K562 (cell line): ENCODE data around the gene ECPAS. TPM values are rescaled to one million over a fixed set of nuclear protein-coding genes. Genes with fewer than 3 reads are reported as not detected.

Experiments
- ATAC-seq: fragments of 200-7000 bp; cut with Tn5 transposase; 3 replicates; pipeline ENCODE4 v1.9.1; 2020; ENCODE audit warnings: moderate library complexity
- BruUV-seq: library from RNA; stranded (reverse); fragments of 400-500 nt; replicated peaks from 2 replicates; lab custom pipeline; 2021; lab: Mats Ljungman, UMichigan
- CTCF ChIA-PET: fragments of 300-600 bp; formaldehyde crosslinking; extraction: SDS; loops from one replicate; lab custom pipeline; 2021; ENCODE audit warnings: low intra/inter-chr PET ratio; lab: Yijun Ruan, JAX
- POLR2A ChIA-PET: fragments of 300-600, 350-650 bp; sonication (Branson Sonifier 250); formaldehyde crosslinking; extraction: SDS; loops from one replicate; lab custom pipeline; 2021; ENCODE audit warnings: antibody characterized with exemption, inconsistent platforms; lab: Yijun Ruan, JAX
- DNase-seq, 4 experiments: peaks; one replicate each; pipeline versions ENCODE4 v3.0.0 to v3.0.0-alpha.2; 2011 to 2018; ENCODE audit warnings: low spot score in 3 of 4, mixed read lengths in 3 of 4; ENCODE audit errors: extremely low read depth in 1 of 4
- FAIRE-seq: peaks from 2 replicates; lab custom pipeline; 2011; peaks lifted over from hg19 to GRCh38; lab: Jason Lieb, UNC
- H2AFZ ChIP-seq: 2 replicates; pipeline ENCODE4 v1.6.0; 2011; ENCODE audit warnings: low read depth, low read length, control low read depth, inconsistent platforms
- H3K27ac ChIP-seq: fragments of 200-600 bp; 3 replicates; pipeline ENCODE4 v1.8.0; 2011; ENCODE audit warnings: low read depth, mild to moderate bottlenecking, control low read depth, inconsistent platforms, low read length, moderate library complexity, mixed read lengths; ENCODE audit errors: extremely low read depth
- H3K27me3 ChIP-seq, 2 experiments: fragments of 300-600 bp in 1 of 2; 2 replicates in 1 of 2; 3 replicates in 1 of 2; pipeline versions ENCODE4 v1.6.0 to v1.8.0; 2011; ENCODE audit warnings: inconsistent platforms in 2 of 2, low read length in 2 of 2, mild to moderate bottlenecking in 1 of 2, mixed read lengths in 1 of 2, moderate library complexity in 1 of 2; ENCODE audit not compliant: control insufficient read depth in 2 of 2, insufficient read depth in 2 of 2
- H3K36me3 ChIP-seq: fragments of 300-600 bp; 3 replicates; pipeline ENCODE4 v1.8.0; 2011; ENCODE audit warnings: mild to moderate bottlenecking, low read length, inconsistent platforms; ENCODE audit not compliant: control insufficient read depth, insufficient read depth
- H3K4me1 ChIP-seq, 2 experiments: fragments of 200-600 bp in 1 of 2; replicated peaks in 1 of 2; 2 replicates in 1 of 2; 3 replicates in 1 of 2; pipeline versions ENCODE4 v1.5.1 to v1.8.0; 2011; ENCODE audit warnings: inconsistent platforms in 2 of 2, low read length in 2 of 2, mild to moderate bottlenecking in 1 of 2, mixed read lengths in 1 of 2, moderate library complexity in 1 of 2; ENCODE audit not compliant: control insufficient read depth in 2 of 2, insufficient read depth in 2 of 2
- H3K4me2 ChIP-seq: 2 replicates; pipeline ENCODE4 v1.6.1; 2011; ENCODE audit warnings: low read length, control low read depth, inconsistent platforms, mixed read lengths; ENCODE audit not compliant: insufficient read depth
- H3K4me3 ChIP-seq: fragments of 200-600 bp; sonication (generic), shearing (Covaris generic); 2 replicates; pipeline ENCODE4 v1.5.1; 2016; ENCODE audit warnings: control low read depth, inconsistent platforms
- H3K79me2 ChIP-seq: fragments of 200-600 bp; 3 replicates; pipeline ENCODE4 v1.8.0; 2011; ENCODE audit warnings: low read length, inconsistent platforms; ENCODE audit not compliant: control insufficient read depth, insufficient read depth
- H3K9ac ChIP-seq, 2 experiments: 2 replicates each; pipeline versions ENCODE4 v1.6.0 to v1.6.1; 2011; ENCODE audit warnings: low read depth in 2 of 2, low read length in 2 of 2, control low read depth in 1 of 2, inconsistent platforms in 1 of 2, mild to moderate bottlenecking in 1 of 2, mixed read lengths in 1 of 2; ENCODE audit not compliant: insufficient read depth in 1 of 2
- H3K9me1 ChIP-seq: one replicate; pipeline ENCODE4 v1.6.0; 2011; ENCODE audit warnings: inconsistent platforms, mild to moderate bottlenecking, low read length, moderate library complexity; ENCODE audit not compliant: control insufficient read depth, insufficient read depth
- H3K9me3 ChIP-seq: replicated peaks from 2 replicates; pipeline ENCODE4 v1.5.1; 2011; ENCODE audit warnings: low read depth, low read length, inconsistent platforms; ENCODE audit not compliant: control insufficient read depth, insufficient read depth
- H4K20me1 ChIP-seq: replicated peaks from 2 replicates; pipeline ENCODE4 v1.6.1; 2011; ENCODE audit warnings: low read length, inconsistent platforms, mixed read lengths; ENCODE audit not compliant: control insufficient read depth, insufficient read depth
- BRCA1 ChIP-seq, 2 experiments: fragments of 450-650 bp in 1 of 2; sonication (generic) in 1 of 2; formaldehyde crosslinking in 1 of 2; IDR thresholded peaks; 2 replicates each; pipeline versions ENCODE4 v1.5.0 to v1.6.1; 2017 to 2020; ENCODE audit warnings: mild to moderate bottlenecking in 1 of 2, missing genetic modification reagents in 1 of 2
- ZC3H4 ChIP-seq: sonication (generic); formaldehyde crosslinking; IDR thresholded peaks from 2 replicates; pipeline ENCODE4 v1.9.0; 2021; ENCODE audit warnings: missing genetic modification reagents, borderline replicate concordance
- WGBS: fragments of 100-300 bp; shearing (Covaris generic); methylation state at CpG from one replicate; pipeline ENCODE4 v1.1.6; 2016; ENCODE audit warnings: low coverage, mixed read lengths; ENCODE audit not compliant: insufficient coverage; ENCODE audit errors: missing lambda C conversion rate; 5-methylcytosine and 5-hydroxymethylcytosine counted together
- in situ Hi-C: fragments of 300-500 bp; cut with MboI; formaldehyde crosslinking; loops from 4 replicates; pipeline ENCODE4 v1.15.0; 2018; ENCODE audit warnings: inconsistent platforms, mixed read lengths
- intact Hi-C: fragments of 100-400 bp; cut with micrococcal nuclease; formaldehyde crosslinking; loops from 2 replicates; pipeline ENCODE4 v1.14.2; 2022
- polyA plus RNA-seq, 8 experiments: library from polyadenylated mRNA; depleted of rRNA in 4 of 8; stranded (reverse) in 5 of 8; unstranded in 3 of 8; fragments of >200 nt; fragmentation: Nextera tagmentation in 2 of 8; fragmentation: Illumina TruSeq in 1 of 8; extraction: Ambion mirVana in 2 of 8; extraction: Trizol in 1 of 8; gene quantifications; 2 replicates each; pipeline versions ENCODE4 v1.2.1 to v1.2.3, GENCODE V29; 2011 to 2014; ENCODE audit warnings: inconsistent platforms in 1 of 8, missing spikeins in 1 of 8
- total RNA-seq, 7 experiments: library from RNA; depleted of rRNA in 6 of 7; stranded (reverse); fragments of >200 nt in 6 of 7; fragmentation: Illumina TruSeq in 2 of 7; extraction: Trizol in 2 of 7; gene quantifications; 2 replicates each; pipeline versions ENCODE4 v1.2.1 to v1.2.3, GENCODE V29; 2011 to 2021; ENCODE audit warnings: low replicate concordance in 1 of 7
- TF ChIP-seq, protein P1 (sequence below), 2 experiments: IDR thresholded peaks; 2 replicates each; pipeline ENCODE4 v1.6.1; 2011; ENCODE audit warnings: borderline replicate concordance in 1 of 2, control low read depth in 1 of 2, low read depth in 1 of 2, low read length in 1 of 2, mild to moderate bottlenecking in 1 of 2, mixed read lengths in 1 of 2, moderate library complexity in 1 of 2; ENCODE audit not compliant: insufficient read depth in 1 of 2, insufficient read length in 1 of 2, poor library complexity in 1 of 2, severe bottlenecking in 1 of 2; ENCODE audit errors: extremely low read depth in 1 of 2

The ECPAS gene
- total and polyA plus RNA-seq, 9 of the 15 experiments (the other 6 are each of a cell fraction or from before 2014, with no cell fraction given): 14.5 to 90.9 (median 75.7) TPM

DNA sequence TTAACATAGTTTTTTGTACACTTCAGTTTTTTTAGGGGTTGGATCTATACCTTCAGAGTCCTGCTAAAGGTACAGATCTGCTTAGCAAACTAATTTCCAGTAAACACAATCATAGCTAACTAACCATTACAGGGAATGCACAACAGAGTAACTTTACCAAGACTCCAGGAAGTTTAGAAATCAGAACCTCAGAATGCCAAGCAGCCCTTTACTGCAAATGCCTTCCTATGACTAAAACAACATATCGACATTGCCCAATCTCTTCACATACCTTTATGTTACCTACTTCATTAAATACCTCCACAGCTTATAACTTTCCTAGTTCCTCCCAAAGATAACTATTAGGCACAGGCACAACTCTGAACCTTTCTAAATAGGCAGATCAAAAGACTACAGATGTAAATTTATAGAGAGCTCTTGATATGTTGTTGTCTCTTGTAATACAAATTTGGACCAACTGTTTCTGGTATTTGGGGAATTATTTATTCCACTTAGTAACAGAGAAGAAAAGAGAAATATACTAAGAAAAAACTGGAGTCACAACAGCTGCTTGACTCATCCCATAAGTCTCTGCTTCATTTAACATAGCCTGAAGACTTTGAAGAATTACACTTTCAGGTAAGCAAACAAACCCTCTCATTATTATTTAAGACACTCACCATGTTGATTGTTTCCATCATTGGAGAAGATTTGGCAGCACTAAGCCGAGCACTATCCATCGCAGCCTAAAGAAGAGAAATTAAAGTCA, 108.2 kb downstream of the ECPAS start:
- ChIA-PET CTCF (no interaction called here), POLR2A (no interaction called here)
- no peak overlapping the region for H3K4me2 ChIP-seq
- no peak overlapping the region for H2AFZ ChIP-seq
- DNase-seq (no peak), ATAC-seq (no peak), FAIRE-seq (no peak)
- no peaks in the 10 kb centered on the region for H4K20me1 ChIP-seq
- no peaks in the 10 kb centered on the region for H3K9me1 ChIP-seq
- H3K9me3 ChIP-seq: no peaks in the 10 kb centered on the region
- peaks cover 94% of the 10 kb centered on the region for H3K36me3 ChIP-seq
- no peaks in the 10 kb centered on the region for H3K4me1 ChIP-seq
- H3K27ac ChIP-seq: no peak overlapping the region
- H3K79me2 ChIP-seq: no peaks in the 10 kb centered on the region
- H3K27me3 ChIP-seq: no peaks in the 10 kb centered on the region
- 93% methylated on average over 3 of the region's 3 CpGs for WGBS
- no peak overlapping the region for H3K4me3 ChIP-seq
- BruUV-seq: no TSS peak
- in situ Hi-C loops (no loop called here), intact Hi-C loops (no loop called here)
- no peak overlapping the region for H3K9ac ChIP-seq
- TF ChIP-seq, protein P1, sequence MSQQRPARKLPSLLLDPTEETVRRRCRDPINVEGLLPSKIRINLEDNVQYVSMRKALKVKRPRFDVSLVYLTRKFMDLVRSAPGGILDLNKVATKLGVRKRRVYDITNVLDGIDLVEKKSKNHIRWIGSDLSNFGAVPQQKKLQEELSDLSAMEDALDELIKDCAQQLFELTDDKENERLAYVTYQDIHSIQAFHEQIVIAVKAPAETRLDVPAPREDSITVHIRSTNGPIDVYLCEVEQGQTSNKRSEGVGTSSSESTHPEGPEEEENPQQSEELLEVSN (IDR thresholded peaks at IDR 0.05; ENCODE audit: borderline replicate concordance in 1 of 2, extremely low read depth in 1 of 2, insufficient read depth in 1 of 2, insufficient read length in 1 of 2, low read depth in 1 of 2, low read length in 1 of 2, poor library complexity in 1 of 2, severe bottlenecking in 1 of 2): no peak
- TF ChIP-seq ZC3H4 (CRISPR knock-in tag) (no peak), BRCA1 (IDR thresholded peaks at IDR 0.05) (no peak), BRCA1 (CRISPR knock-in tag; IDR thresholded peaks at IDR 0.05) (no peak)
